IPS DF 4.7 (cell line): Measurements from ENCODE around the gene PSMA8.
"Not testable (repeated sequence)": the region's sequence is repeated elsewhere in the genome, so short reads cannot be mapped to it uniquely, and the experiment has no call there.

Source experiments
- DNase-seq: peaks from one replicate; pipeline ENCODE4 v3.0.0-alpha.2; 2013; ENCODE audit warnings: low spot score; ENCODE audit errors: extremely low read depth

The PSMA8 gene

DNA sequence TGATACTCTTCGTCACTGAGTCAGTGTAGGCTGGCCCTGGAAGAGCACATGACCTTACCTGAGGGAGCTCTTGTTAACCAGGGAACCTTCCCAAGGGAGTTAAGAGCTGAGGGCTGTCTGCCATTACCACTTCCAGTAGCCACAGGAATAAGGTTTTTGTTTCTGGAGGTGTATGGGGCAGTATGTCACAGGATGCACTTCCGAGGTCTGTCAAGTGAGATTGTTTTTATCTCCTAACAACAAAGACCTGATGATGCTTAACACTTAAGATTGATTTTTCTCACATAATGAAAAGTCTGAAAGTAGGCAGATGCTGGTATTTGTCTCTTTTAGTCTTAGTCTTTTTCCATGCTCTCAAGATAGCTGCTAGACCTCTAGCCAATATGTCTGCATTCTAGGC lies 41.8 kb downstream of the PSMA8 start:
- DNase-seq, result no peak

DNA sequence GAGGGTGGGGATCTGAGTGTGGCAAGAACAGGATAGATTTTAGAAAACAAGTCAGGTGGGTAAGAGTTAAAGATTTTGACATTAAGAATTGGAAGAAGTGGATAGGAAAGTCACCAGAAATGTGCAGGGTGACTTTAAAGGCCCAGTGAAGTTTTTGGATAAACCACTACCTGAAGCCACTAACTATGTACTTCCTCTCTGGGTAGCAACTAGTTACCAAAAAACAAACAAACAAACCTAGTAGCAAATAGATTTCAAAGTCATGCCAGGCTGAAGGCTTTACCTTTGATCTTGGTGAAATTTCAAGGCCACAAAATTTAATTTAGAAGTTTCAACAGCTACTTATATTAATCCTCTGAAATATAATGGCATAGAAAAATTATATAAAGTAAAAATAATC lies 42.5 kb downstream of the PSMA8 start:
- DNase-seq, result no peak

DNA sequence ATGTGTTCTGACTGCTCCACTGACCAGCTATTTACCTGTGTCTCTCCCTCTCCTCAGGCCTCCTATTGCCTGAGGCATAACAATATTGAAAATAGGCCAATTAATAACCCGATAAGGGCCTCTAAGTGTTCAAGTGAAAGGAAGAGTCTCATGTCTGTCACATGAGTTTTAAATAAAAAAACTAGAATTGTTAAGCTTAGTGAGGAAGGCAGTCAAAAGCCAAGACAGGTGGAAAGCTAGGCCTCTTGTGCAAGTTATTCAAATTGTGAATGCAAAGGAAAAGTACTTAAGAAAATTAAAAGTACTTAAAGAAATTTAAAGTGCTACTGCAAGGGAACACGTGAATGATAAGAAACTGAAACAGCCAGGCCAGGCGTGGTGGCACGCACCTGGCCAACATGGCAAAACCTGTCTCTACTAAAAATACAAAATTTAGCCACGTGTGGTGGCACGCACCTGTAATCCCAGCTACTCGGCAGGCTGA lies 47.7 kb downstream of the PSMA8 start:
- no peak for DNase-seq

DNA sequence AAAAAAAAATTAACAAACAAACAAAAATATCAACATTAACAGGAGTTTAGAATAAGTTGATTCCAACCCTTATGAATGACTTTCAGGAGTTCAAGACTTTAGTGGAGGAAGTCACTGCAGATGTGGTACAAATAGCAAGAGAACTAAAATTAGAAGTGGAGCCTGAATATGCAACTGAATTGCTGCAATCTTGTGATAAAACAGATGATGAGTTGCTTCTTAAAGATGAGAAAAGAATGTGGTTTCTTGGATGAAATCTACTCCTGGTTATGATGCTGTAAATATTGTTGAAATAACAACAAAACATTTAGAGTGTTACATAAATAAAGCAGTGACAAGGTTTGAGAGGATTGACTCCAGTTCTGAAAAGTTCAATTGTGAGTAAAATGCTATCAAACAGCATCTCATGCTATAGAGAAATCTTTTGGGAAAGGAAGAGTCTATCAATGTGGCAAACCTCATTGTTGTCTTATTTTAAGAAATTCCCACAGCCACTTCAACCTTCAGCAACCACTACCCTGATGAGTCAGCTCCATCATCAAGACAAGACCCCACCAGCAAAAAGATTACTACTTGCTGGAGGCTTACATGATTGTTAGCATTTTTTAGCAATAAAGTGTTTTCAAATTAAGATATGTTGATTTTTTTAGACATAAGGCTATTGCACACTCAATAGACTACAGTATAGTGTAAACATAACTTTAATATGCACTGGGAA lies 49.9 kb downstream of the PSMA8 start:
- DNase-seq, result no peak

DNA sequence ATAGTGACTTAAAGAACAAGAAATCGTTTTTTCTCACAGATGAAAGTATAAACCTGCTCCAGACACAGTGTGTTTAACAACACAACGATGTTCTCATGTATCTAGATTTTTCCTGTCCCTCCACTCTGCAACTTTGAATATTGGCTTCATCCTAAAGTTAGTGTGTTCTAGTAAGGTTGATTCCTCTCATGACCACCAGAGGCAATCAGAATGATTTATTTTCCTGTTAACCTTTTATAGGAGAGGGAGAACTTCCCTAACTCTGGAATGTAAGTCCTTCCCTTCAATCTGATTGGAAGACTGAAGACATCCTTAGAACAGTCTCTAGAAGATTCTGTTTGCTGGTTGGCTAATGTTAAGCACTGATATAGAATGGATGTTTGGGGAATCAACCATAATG lies 51.6 kb downstream of the PSMA8 start:
- peak; percentile 11 for DNase-seq

DNA sequence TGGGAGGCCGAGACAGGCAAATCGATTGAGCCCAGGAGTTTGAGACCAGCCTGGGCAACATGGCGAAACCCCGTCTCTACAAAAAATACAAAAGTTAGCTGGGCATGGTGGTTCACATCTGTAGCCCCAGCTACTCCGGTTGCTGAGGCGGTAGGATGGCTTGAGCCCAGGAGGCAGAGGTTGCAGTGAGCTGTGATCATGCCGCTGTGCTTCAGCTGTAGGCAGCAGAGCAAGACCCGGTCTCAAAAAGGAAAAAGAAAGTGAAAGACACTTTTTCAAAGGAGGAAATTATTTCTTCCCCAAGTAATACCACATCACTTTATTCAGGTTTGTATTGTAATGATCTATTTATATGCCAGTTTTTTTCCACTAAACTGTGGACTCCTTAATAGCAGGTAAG lies 56.8 kb downstream of the PSMA8 start:
- no peak for DNase-seq

DNA sequence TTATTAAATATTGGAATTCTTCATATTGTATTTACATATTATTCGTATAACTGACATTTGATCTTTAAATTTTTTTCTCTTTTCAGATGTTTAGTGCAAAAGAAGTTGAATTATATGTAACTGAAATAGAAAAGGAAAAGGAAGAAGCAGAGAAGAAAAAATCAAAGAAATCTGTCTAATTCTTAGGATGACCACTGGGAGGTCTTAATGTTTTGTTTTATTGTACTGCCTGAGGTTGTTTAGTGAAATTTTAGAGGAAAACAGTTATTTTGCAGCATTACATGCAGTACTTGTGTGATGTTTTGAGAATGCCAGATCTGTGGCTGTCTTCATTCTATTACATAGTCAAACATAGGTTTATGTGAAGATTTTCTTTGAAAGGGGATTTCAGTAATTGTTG lies 58.6 kb downstream of the PSMA8 start:
- no peak for DNase-seq

DNA sequence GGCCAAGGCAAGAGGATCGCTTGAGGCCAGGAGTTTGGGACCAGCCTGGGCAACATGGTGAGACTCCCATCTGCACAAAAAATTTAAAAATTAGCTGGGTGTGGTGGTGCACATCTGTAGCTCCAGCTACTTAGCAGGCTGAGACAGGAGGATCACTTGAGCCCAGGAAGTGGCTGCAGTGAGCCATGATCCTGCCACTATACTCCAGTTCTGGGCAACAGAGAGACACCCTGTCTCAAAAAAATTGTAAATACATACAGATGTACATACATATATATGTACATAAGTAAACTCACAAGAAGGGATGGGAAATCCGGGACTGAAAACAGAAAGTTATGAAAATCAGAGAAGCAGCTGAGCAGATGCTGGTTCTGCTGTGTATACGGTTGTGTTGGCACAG lies 62.9 kb downstream of the PSMA8 start:
- no peak for DNase-seq

DNA sequence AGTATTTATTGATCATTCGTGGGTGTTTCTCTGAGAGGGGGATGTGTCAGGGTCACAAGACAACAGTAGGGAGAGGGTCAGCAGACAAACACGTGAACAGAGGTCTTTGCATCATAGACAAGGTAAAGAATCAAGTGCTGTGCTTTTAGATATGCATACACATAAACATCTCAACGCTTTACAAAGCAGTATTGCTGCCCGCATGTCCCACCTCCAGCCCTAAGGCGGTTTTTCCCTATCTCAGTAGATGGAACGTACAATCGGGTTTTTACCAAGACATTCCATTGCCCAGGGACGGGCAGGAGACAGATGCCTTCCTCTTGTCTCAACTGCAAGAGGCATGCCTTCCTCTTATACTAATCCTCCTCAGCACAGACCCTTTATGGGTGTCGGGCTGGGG lies 68.3 kb downstream of the PSMA8 start:
- not testable (repeated sequence) for DNase-seq

DNA sequence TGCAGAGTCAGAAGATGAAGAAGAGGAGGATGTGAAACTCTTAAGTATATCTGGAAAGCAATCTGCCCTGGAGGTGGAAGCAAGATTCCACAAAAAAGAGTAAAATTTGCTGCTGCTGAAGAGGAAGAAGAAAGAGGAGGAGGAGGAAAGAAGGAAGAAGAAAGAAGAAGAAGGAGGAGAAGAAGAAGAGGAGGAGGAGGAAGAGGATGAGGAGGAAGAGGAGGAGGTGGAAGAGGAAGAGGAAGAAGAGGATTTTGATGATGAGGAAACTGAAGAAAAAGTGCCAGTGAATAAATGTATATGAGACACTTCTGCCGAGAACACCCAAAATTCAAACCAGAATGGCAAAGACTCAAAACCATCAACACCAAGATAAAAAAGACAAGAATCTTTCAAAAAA lies 71.6 kb downstream of the PSMA8 start:
- DNase-seq, result no peak

DNA sequence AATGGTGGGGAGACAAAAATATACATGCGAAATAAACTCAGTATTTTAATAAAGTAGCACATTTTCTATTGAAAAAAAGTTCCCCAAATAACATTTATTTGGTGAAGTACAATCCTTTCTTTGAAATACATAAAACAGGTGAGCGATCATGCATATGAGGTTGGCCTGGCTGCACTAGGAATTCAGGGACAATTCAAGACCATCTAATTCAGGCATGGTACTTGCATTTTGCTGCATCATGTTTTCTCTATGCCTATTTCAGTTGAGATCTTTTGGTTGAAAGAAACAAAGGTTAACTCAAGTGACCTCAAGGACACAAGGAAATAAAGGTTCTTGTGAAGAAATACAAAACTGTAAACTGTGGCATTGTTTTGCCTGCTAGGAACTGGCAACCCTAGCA lies 72.8 kb downstream of the PSMA8 start:
- DNase-seq, result no peak

DNA sequence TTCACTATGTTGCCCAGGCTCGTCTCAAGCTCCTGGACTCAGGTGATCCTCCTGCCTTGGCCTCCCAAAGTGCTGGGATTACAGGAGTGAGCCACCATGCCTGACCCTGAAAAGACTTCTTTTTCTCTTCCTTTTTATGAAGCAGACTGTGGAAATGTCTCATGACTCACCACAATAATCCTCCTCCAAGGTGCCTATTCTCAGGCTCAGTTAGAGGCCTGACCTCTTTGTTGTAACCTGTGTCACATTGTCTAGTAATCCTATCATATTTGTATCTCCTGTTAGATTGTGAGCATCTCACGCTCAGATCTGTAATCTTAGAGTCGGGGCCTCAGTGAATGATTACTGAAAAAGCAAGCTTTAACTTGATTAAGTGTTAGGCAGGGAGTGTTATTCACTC lies 74.3 kb downstream of the PSMA8 start:
- DNase-seq, result no peak

DNA sequence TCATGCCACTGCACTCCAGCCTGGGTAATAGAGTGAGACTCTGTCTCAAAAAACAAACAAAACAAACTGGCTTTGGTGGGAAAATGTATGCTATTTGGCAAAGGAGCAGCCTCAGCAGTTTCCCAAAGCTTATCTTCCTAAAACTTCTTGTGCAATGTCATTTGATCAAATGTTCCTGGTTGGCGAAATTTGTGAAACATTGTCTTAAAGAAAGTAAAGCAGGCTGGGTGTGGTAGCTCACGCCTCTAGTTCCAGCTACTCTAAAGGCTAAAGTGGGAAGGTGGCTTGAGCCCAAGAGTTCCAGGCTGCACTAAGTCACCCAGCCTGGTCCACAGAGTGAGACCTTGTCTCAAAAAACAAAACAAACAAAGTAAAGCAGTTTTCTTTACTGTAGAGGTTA lies 75.3 kb downstream of the PSMA8 start:
- no peak for DNase-seq

DNA sequence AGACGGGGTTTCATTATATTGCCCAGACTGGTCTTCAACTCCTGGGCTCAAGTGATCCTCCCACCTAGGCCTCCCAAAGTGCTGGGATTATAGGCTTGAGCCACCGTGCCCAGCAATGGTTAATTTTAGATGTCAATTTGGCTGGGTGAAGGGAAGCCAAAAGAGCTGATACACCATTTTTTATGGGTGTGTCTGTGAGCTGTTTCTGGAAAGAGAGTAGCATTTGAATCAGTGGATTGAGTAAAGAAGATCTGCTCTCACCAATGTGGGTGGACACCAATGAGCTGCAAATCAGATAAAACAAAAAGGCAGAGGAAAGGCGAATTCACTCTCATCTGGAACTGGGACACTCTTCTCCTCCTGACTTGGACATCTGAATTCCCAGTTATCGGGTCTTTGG lies 76.5 kb downstream of the PSMA8 start:
- no peak for DNase-seq

DNA sequence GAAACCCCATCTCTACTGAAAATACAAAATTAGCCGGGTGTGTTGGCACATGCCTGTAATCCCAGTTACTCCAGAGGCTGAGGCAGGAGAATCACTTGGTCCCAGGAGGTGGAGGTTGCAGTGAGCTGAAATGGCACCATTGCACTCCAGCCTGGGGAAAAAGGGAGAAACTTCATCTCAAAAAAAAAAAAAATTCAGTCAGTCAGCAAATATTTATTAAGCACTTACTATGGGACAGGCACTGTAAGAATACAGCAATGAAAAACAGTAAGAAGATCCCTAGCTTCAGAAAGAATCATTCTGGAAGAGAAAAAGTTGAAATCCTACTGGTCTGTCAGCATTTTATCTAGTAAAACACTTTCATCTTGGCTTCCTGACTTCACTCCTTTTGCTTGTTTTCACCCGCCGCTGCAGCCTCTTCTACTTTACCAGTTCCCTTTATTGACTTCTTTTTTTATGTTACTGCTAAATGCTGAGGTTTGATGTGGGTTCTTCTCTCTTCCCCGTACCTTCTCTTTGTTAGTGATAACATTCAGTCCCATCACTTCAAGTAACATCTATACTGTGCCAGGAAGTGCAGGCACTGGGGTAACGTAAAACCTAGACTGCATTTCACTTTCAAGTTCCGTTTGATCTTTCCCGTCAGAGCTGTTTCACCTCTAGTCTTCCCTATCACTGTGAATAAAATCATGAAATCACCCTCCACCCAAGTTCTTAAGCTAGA lies 81.7 kb downstream of the PSMA8 start:
- no peak for DNase-seq

DNA sequence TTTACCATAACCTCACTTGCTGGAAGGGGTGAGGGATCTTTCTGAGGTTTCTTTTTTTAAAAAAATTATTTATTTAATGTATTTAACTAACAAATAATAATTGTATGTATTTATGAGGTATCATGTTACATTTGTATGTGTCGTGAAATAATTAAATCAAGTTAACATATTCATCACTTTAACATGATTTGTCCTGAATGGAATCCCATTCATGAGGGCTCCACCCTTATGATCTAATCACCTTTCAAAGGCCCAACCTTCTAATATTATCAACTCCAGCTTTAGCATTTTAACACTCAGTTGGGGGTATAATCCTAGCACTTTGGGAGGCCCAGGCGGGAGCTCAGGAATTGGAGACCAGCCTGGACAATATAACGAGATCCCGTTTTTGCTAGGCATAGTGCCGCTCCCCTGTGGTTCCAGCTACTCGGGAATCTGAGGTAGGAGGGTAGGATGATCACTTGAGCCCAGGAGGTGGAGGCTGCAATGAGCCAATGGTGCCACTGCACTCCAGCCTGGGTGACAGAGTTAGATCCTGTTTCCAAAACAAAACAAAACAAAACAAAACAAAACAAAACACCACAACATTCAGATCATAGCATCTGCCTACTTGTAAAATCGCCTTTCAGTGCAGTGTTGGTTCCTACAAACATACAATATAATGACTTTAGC lies 91.5 kb downstream of the PSMA8 start:
- no peak for DNase-seq

DNA sequence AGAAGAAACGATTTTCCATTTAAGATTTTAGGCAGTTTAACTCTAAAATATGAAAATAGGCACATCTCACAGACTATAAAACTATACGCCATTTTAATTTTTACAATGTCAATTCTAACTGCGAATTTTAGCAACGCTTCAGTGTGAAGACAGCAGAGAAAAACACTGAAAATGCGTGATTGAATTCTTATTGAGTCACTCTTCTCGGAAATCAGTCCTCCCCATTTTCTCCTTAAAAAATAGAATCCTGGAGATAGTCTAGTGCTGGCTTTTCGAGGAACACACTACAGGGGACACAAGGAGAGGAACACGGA lies 92.2 kb downstream of the PSMA8 start:
- DNase-seq, result no peak

DNA sequence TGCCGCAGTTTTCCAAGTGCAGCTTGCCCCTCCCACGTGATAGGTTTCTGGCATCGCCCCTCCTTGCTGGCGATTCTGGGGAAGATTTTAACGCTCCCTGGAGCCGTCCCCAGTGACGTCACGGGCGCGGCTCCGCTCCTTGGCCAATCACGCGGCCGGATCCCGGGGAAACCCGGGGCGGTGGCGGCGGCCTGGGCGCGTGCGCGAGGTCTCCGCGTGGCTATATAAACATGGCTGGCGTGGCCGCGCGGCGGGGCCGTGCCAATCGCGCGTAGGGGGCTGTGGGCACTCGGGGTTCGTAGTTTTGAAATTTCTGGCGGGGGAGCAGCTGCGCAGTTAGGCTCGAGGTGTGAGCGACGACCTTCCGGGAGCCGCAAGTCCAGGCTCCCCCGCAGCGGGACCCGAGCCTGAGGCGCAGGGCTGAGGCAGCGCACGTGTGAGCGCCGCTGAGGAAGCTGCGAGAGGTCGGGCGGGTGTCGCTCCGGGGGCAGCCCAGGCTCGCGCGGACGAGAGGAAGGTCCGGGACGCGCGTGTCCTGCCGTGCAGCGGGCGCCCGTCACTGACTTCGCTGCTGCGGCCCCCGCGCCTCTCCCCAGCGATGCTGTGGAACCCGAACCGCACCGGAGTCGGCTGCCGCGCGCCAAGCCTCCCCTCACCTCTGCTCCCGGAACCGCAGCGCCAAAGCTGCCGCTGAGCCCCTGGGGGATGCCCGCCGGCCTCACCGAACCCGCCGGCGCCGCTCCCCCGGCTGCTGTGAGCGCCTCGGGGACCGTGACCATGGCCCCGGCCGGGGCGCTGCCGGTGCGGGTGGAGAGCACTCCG lies 92.8 kb downstream of the PSMA8 start, which contains the start of gene TAF4B:
Gene TAF4B (plus strand): TSS at position 217 of the 822 bp plus-strand sequence. CDS start 489 bp downstream, at position 706.
- peak; percentile 76 for DNase-seq

DNA sequence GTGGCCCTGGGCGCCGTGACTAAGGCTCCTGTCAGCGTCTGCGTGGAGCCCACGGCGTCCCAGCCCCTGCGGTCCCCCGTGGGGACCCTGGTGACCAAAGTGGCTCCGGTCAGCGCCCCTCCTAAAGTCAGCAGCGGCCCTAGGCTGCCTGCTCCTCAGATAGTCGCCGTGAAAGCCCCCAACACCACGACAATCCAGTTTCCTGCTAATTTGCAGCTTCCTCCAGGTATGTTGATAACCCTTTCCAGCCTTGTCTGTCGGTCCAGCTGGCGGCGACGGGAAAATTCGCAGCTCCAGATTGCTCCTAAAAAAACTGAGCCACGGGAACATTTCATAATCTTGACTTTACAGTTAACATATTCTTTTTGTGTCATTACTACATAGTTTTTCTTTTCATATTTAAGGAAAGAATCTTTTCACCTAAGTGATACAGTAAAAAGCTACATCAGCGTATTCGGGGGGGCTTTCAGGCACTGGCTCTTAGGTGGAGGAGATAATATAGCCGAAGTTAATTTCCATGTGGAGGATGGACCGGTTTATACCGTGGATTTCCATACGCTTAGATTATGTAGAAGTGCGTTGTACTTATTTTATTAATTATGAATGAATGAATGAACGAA lies 93.5 kb downstream of the PSMA8 start:
- DNase-seq, result no peak

DNA sequence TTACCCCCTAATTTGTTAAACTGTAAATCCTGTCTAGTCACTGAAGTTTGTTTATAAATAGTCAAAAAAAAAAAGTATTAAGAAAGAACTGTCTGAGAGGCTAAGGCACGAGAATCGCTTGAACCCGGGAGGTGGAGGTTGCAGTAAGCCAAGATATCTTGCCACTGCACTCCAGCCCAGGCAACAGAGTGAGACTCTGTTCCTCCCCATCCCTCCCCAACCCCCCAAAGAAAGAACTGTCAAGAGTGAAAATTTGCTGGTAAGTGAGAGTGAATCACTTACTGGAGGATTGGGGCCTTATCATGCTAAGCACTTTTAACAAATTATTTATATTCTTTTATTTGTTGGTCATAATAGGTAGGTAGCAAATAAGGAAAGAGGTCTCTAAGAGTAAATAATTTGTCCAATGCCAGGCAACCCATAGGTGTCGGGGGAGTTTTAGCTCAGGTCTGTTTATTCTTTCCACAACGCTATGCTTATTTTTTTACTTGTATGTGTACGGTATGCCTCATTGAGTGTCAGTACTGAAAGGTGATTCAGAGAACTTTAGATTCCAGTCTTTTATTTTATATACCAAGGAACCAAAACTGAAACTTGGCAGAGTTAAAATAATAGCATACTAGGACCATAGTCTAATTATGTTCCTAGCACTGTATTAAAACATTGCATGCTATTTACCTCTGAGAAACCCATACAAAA lies 95.0 kb downstream of the PSMA8 start:
- no peak for DNase-seq

DNA sequence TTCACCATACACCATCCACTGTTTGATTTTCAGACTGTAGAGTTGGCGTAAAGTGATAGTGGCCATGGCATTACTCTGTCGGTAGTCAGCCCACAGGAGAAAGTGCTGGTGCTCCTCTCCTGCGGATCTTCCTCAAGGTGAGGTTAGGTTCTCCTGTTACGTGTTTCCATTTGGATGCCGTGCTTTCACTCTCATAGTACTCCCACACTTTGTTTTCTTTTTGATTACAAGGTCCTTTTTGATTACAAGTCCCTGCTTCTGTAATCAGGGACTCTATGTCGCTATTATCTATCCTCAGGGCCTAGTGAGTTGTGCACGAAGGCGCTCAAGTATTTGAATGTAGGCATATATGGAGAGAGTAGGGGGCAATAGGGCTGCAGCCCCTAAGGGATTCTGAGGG lies 96.8 kb downstream of the PSMA8 start:
- no peak for DNase-seq
